Measurements from ENCODE around the gene ACOT12.
"Not testable (repeated sequence)": the region's sequence is repeated elsewhere in the genome, so short reads cannot be mapped to it uniquely, and the experiment has no call there.

The ACOT12 gene

DNA sequence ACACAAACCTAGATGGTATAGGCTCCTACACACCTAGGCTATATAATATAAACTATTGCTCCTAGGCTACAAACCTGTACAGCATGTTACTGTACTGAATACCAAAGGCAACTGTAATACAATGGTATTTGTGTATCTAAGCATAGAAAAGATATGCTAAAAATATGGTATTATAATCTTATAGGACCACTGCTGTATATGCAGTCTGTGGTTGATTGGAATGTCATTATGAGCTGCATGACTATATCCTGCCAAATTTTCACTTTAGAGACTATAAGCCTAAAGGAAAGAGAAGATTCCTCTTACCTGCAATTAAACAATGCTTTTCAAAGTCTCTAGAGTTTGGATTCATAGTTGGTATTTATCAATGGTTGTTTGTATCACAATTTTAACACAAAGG is 24.7 kb upstream of the ACOT12 start:
- no peak for DNase-seq (ENCODE audit: low read depth)
- no peak for TF ChIP-seq CTCF (IDR thresholded peaks at IDR 0.05; ENCODE audit: control insufficient read depth, insufficient read depth, low read depth, low read length, missing control alignments)
- no peak overlapping the region for H3K4me3 ChIP-seq (ENCODE audit: control insufficient read depth, low read depth, low read length)

GRCh38 chr5:81417052-81417451 is 23.1 kb upstream of the ACOT12 start:
- no peak for DNase-seq (ENCODE audit: low read depth)
- no peak for TF ChIP-seq CTCF (IDR thresholded peaks at IDR 0.05; ENCODE audit: control insufficient read depth, insufficient read depth, low read depth, low read length, missing control alignments)
- H3K4me3 ChIP-seq (ENCODE audit: control insufficient read depth, low read depth, low read length) = no peak overlapping the region

DNA sequence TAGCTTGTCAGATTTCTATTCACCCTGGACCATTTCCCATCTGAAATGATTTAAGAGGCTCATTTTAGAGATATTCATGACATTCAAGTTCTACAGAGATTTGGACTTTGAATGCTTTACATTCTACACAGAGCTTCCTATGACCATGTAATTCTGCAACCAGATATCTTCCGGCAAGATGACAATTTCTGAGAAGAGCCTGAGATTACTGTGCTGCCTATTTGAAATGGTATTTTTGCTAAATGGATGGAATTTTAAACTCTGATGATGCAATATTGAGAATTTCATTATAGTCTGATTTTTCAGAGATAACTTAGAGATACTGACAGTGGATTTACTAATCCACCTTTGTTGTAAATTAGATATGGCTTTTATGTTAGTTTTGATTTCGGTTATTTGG is 16.0 kb upstream of the ACOT12 start:
- no peak overlapping the region for H3K4me3 ChIP-seq (ENCODE audit: control insufficient read depth, low read depth, low read length)
- no peak for TF ChIP-seq CTCF (IDR thresholded peaks at IDR 0.05; ENCODE audit: control insufficient read depth, insufficient read depth, low read depth, low read length, missing control alignments)
- DNase-seq (ENCODE audit: low read depth) = no peak

GRCh38 chr5:81409361-81409760 is 15.4 kb upstream of the ACOT12 start:
- no peak overlapping the region for H3K4me3 ChIP-seq (ENCODE audit: control insufficient read depth, low read depth, low read length)
- DNase-seq (ENCODE audit: low read depth) = no peak
- no peak for TF ChIP-seq CTCF (IDR thresholded peaks at IDR 0.05; ENCODE audit: control insufficient read depth, insufficient read depth, low read depth, low read length, missing control alignments)

DNA sequence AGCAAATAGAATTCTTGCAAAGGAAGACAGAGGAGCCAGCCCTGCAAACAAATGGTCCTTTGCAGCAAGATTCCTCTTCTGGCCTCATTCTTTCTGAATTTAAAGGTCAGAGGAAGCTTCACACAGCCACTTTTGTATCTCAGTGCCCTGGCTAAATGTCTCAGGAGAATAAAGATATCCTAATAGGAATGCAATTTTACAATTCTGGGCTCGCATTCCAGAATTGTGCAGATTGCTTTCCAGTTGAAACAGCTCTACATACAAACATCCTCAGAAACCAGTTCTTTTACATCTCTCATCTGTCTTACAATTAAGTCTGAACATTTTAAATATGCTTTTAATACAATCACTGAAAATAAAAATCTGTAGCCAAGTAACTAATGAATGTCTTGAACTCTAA is 14.6 kb upstream of the ACOT12 start:
- no peak overlapping the region for H3K4me3 ChIP-seq (ENCODE audit: control insufficient read depth, low read depth, low read length)
- TF ChIP-seq CTCF (IDR thresholded peaks at IDR 0.05; ENCODE audit: control insufficient read depth, insufficient read depth, low read depth, low read length, missing control alignments) = no peak
- DNase-seq (ENCODE audit: low read depth) = no peak

- not testable (repeated sequence) for H3K4me3 ChIP-seq (ENCODE audit: control insufficient read depth, low read depth, low read length); DNase-seq (ENCODE audit: low read depth)
These were observed 13.9 kb upstream of the ACOT12 start for GRCh38 chr5:81407811-81408210.

DNA sequence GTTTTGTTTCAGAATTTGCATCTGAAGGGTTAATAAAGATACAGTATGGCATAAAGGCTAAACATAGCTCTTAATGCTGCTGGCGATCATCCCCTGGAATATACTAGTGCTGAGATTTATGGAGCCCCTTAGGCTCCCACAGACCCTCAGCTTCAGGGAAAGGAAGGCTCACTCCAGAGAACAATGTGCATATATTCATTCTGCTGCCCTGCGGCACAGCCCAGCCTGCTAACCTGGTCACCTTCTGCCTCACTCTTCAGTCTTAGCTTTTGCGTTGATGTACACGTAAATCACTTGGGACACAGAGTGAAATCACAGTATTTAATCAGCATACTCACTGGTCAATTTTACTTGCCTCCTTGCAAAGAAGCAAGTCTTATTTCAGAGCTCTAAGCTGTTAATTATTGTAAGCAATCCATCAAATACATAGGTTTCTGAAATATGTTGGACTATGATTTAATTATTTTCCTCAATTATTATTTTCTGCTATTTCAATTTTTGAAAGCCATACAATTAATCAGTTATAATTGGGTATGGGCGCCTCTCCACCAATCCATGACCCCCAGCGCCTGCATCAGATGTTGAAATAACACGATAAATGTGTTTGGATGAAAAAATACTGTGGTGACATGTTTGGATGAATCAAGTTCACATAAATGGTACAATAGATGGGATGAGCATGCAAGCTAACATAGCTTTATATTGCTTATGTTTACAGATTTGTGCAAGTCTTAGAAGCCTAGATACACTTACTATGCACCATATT is 11.4 kb upstream of the ACOT12 start:
- no peak for TF ChIP-seq CTCF (IDR thresholded peaks at IDR 0.05; ENCODE audit: control insufficient read depth, insufficient read depth, low read depth, low read length, missing control alignments)
- DNase-seq (ENCODE audit: low read depth) = no peak
- no peak overlapping the region for H3K4me3 ChIP-seq (ENCODE audit: control insufficient read depth, low read depth, low read length)
